ENCODE measurements around the gene FRY.

Gene FRY

GRCh38 chr13:32081591-32081990, 50.0 kb downstream of the FRY start:
- Histone ChIP-seq H3K27me3 (ENCODE audit: low read depth, low read length) (no peaks in the 10 kb centered on the region), H3K27ac (ENCODE audit: low read length) (no peak overlapping the region), H3K4me1 (ENCODE audit: low read length) (no peaks in the 10 kb centered on the region), H3K9me3 (ENCODE audit: insufficient read depth, low read length) (no peaks in the 10 kb centered on the region), H3K9ac (ENCODE audit: low read length) (no peak overlapping the region), H3K4me3 (ENCODE audit: low read length) (no peak overlapping the region), H4K20me1 (ENCODE audit: insufficient read depth, low read length) (no peaks in the 10 kb centered on the region), H3K36me3 (replicated peaks; ENCODE audit: low read depth, low read length) (no peaks in the 10 kb centered on the region), H2AFZ (ENCODE audit: low read depth, low read length) (no peak overlapping the region), H3K4me2 (ENCODE audit: low read length) (no peak overlapping the region), H3K79me2 (ENCODE audit: low read length) (no peaks in the 10 kb centered on the region)
- no peak for TF ChIP-seq EZH2phosphoT487 (IDR thresholded peaks at IDR 0.05; ENCODE audit: low read depth)
- TF ChIP-seq CTCF (IDR thresholded peaks at IDR 0.05; ENCODE audit: low read depth, low read length): no peak

GRCh38 chr13:32086366-32086765, 54.8 kb downstream of the FRY start:
- Histone ChIP-seq H3K4me1 (ENCODE audit: low read length) (no peaks in the 10 kb centered on the region), H3K9me3 (ENCODE audit: insufficient read depth, low read length) (no peaks in the 10 kb centered on the region), H3K36me3 (replicated peaks; ENCODE audit: low read depth, low read length) (no peaks in the 10 kb centered on the region), H3K9ac (ENCODE audit: low read length) (no peak overlapping the region), H2AFZ (ENCODE audit: low read depth, low read length) (no peak overlapping the region), H3K27me3 (ENCODE audit: low read depth, low read length) (no peaks in the 10 kb centered on the region), H3K27ac (ENCODE audit: low read length) (no peak overlapping the region), H4K20me1 (ENCODE audit: insufficient read depth, low read length) (no peaks in the 10 kb centered on the region), H3K4me3 (ENCODE audit: low read length) (no peak overlapping the region), H3K79me2 (ENCODE audit: low read length) (no peaks in the 10 kb centered on the region), H3K4me2 (ENCODE audit: low read length) (no peak overlapping the region)
- TF ChIP-seq CTCF (IDR thresholded peaks at IDR 0.05; ENCODE audit: low read depth, low read length): no peak
- TF ChIP-seq EZH2phosphoT487 (IDR thresholded peaks at IDR 0.05; ENCODE audit: low read depth): no peak

- no peaks in the 10 kb centered on the region for H3K4me1 ChIP-seq (ENCODE audit: low read length)
- H3K4me2 ChIP-seq (ENCODE audit: low read length): no peak overlapping the region
- no peaks in the 10 kb centered on the region for H3K27me3 ChIP-seq (ENCODE audit: low read depth, low read length)
- no peak overlapping the region for H3K4me3 ChIP-seq (ENCODE audit: low read length)
- no peaks in the 10 kb centered on the region for H4K20me1 ChIP-seq (ENCODE audit: insufficient read depth, low read length)
- no peak overlapping the region for H2AFZ ChIP-seq (ENCODE audit: low read depth, low read length)
- no peak overlapping the region for H3K9ac ChIP-seq (ENCODE audit: low read length)
- no peaks in the 10 kb centered on the region for H3K9me3 ChIP-seq (ENCODE audit: insufficient read depth, low read length)
- no peaks in the 10 kb centered on the region for H3K79me2 ChIP-seq (ENCODE audit: low read length)
- no peak overlapping the region for H3K27ac ChIP-seq (ENCODE audit: low read length)
- no peak for TF ChIP-seq EZH2phosphoT487 (IDR thresholded peaks at IDR 0.05; ENCODE audit: low read depth)
- no peaks in the 10 kb centered on the region for H3K36me3 ChIP-seq (replicated peaks; ENCODE audit: low read depth, low read length)
These were observed 55.3 kb downstream of the FRY start for GRCh38 chr13:32086791-32087441.

GRCh38 chr13:32087955-32088747, 56.6 kb downstream of the FRY start:
- H3K79me2 ChIP-seq (ENCODE audit: low read length): no peaks in the 10 kb centered on the region
- no peaks in the 10 kb centered on the region for H3K36me3 ChIP-seq (replicated peaks; ENCODE audit: low read depth, low read length)
- no peak overlapping the region for H3K4me2 ChIP-seq (ENCODE audit: low read length)
- H3K4me3 ChIP-seq (ENCODE audit: low read length): no peak overlapping the region
- H4K20me1 ChIP-seq (ENCODE audit: insufficient read depth, low read length): no peaks in the 10 kb centered on the region
- H3K4me1 ChIP-seq (ENCODE audit: low read length): no peaks in the 10 kb centered on the region
- no peak overlapping the region for H3K27ac ChIP-seq (ENCODE audit: low read length)
- TF ChIP-seq EZH2phosphoT487 (IDR thresholded peaks at IDR 0.05; ENCODE audit: low read depth): no peak
- no peak for TF ChIP-seq CTCF (IDR thresholded peaks at IDR 0.05; ENCODE audit: low read depth, low read length)
- no peaks in the 10 kb centered on the region for H3K27me3 ChIP-seq (ENCODE audit: low read depth, low read length)
- H3K9me3 ChIP-seq (ENCODE audit: insufficient read depth, low read length): no peaks in the 10 kb centered on the region
- H3K9ac ChIP-seq (ENCODE audit: low read length): no peak overlapping the region
- no peak overlapping the region for H2AFZ ChIP-seq (ENCODE audit: low read depth, low read length)
